Activated T-cell treated with anti-CD3 and anti-CD28 coated beads, Interleukin-2, amount 50 U/mL, for 24 hours (primary cell): Measurements from ENCODE around the gene ATP6V1A.

Source experiments
- DNase-seq: peaks from one replicate; pipeline ENCODE4 v3.0.0-alpha.2; 2020
- H3K27ac Mint-ChIP-seq: 2 replicates; pipeline ENCODE4 v1.8.0; 2020; ENCODE audit warnings: mild to moderate bottlenecking, mixed read lengths
- H3K27me3 Mint-ChIP-seq: 2 replicates; pipeline ENCODE4 v1.8.0; 2020; ENCODE audit warnings: mixed read lengths
- H3K36me3 Mint-ChIP-seq: 2 replicates; pipeline ENCODE4 v1.8.0; 2020; ENCODE audit warnings: low read depth, mixed read lengths
- H3K4me1 Mint-ChIP-seq: 2 replicates; pipeline ENCODE4 v1.8.0; 2020; ENCODE audit warnings: low read depth, mixed read lengths
- H3K4me3 Mint-ChIP-seq: 2 replicates; pipeline ENCODE4 v1.8.0; 2020; ENCODE audit warnings: mild to moderate bottlenecking, moderate library complexity, mixed read lengths
- H3K9me3 Mint-ChIP-seq: 2 replicates; pipeline ENCODE4 v1.8.0; 2020; ENCODE audit warnings: mixed read lengths

Gene ATP6V1A

GRCh38 chr3:113771993-113772392 lies 25.2 kb downstream of the ATP6V1A start:
- H3K9me3 Mint-ChIP-seq = no peaks in the 10 kb centered on the region
- peaks cover 13% of the 10 kb centered on the region for H3K4me1 Mint-ChIP-seq
- H3K36me3 Mint-ChIP-seq = peaks cover 2% of the 10 kb centered on the region
- DNase-seq = no peak
- H3K27me3 Mint-ChIP-seq = no peaks in the 10 kb centered on the region
- H3K4me3 Mint-ChIP-seq = no peak overlapping the region
- no peak overlapping the region for H3K27ac Mint-ChIP-seq

GRCh38 chr3:113773381-113773780 lies 26.5 kb downstream of the ATP6V1A start:
- no peak for DNase-seq
- H3K4me3 Mint-ChIP-seq = no peak overlapping the region
- no peak overlapping the region for H3K27ac Mint-ChIP-seq
- H3K36me3 Mint-ChIP-seq = no peaks in the 10 kb centered on the region
- H3K4me1 Mint-ChIP-seq = peaks cover 13% of the 10 kb centered on the region
- H3K27me3 Mint-ChIP-seq = no peaks in the 10 kb centered on the region
- no peaks in the 10 kb centered on the region for H3K9me3 Mint-ChIP-seq

GRCh38 chr3:113775516-113775915 lies 28.7 kb downstream of the ATP6V1A start:
- H3K36me3 Mint-ChIP-seq = peaks cover 12% of the 10 kb centered on the region

GRCh38 chr3:113776564-113776963 lies 29.7 kb downstream of the ATP6V1A start:
- Mint-ChIP-seq H3K4me1 (peaks cover 7% of the 10 kb centered on the region), H3K27ac (no peak overlapping the region), H3K36me3 (peaks cover 16% of the 10 kb centered on the region), H3K27me3 (no peaks in the 10 kb centered on the region), H3K4me3 (no peak overlapping the region), H3K9me3 (no peaks in the 10 kb centered on the region)
- no peak for DNase-seq

More at GRCh38 chr3:113775516-113775915, 28.7 kb downstream of the ATP6V1A start:
- Mint-ChIP-seq H3K4me3 (no peak overlapping the region), H3K9me3 (no peaks in the 10 kb centered on the region), H3K27ac (no peak overlapping the region), H3K27me3 (no peaks in the 10 kb centered on the region), H3K4me1 (peaks cover 7% of the 10 kb centered on the region)
- DNase-seq = no peak

DNA sequence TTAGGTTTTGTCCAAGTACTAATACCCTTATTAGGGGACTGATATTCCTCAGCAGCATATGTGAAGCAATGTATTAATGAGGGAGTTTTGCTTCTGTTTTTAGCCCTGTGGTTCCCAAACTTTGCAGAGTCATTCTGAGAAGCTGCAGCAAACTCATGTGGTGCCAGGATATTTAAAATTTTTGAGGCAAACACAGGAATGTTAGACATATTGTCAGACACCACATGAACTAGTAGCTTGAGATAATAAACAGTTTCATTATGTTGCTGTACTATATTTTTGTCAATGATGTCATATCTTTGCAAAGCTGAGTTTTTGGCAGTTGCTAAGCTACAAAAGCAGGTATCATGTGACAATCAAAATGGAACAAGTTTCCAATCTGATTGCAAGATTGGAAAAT lies 36.6 kb downstream of the ATP6V1A start:
- peaks cover 47% of the 10 kb centered on the region for H3K36me3 Mint-ChIP-seq

DNA sequence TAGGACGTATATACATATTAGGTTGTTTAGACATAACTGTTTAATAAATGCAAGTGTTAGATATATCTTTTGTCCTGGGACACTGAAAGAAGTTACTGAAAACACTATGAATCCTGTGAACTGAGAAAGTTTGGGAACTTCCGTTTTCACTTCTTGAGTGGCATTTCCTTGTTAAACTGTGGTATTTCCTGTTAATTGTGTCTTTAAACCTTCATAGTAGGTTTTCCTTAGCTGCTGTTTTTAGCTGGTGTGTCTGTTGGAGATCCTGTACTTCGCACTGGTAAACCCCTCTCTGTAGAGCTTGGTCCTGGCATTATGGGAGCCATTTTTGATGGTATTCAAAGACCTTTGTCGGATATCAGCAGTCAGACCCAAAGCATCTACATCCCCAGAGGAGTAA lies 37.1 kb downstream of the ATP6V1A start:
- no peaks in the 10 kb centered on the region for H3K9me3 Mint-ChIP-seq

More for the DNA sequence above, 36.6 kb downstream of the ATP6V1A start:
- Mint-ChIP-seq H3K27ac (no peak overlapping the region), H3K4me1 (peaks cover 4% of the 10 kb centered on the region), H3K9me3 (no peaks in the 10 kb centered on the region), H3K4me3 (no peak overlapping the region), H3K27me3 (no peaks in the 10 kb centered on the region)
- DNase-seq = no peak

GRCh38 chr3:113791381-113791780 lies 44.5 kb downstream of the ATP6V1A start:
- H3K4me3 Mint-ChIP-seq = no peak overlapping the region
- no peaks in the 10 kb centered on the region for H3K27me3 Mint-ChIP-seq
- DNase-seq = no peak
- H3K36me3 Mint-ChIP-seq = peaks cover 66% of the 10 kb centered on the region
- no peaks in the 10 kb centered on the region for H3K9me3 Mint-ChIP-seq
- no peaks in the 10 kb centered on the region for H3K4me1 Mint-ChIP-seq
- no peak overlapping the region for H3K27ac Mint-ChIP-seq

More for the DNA sequence above, 37.1 kb downstream of the ATP6V1A start:
- peak overlapping the region; percentile 58 for H3K27ac Mint-ChIP-seq
- no peak for DNase-seq
- peaks cover 4% of the 10 kb centered on the region for H3K4me1 Mint-ChIP-seq
- H3K36me3 Mint-ChIP-seq = peaks cover 50% of the 10 kb centered on the region
- H3K27me3 Mint-ChIP-seq = no peaks in the 10 kb centered on the region
- H3K4me3 Mint-ChIP-seq = no peak overlapping the region

DNA sequence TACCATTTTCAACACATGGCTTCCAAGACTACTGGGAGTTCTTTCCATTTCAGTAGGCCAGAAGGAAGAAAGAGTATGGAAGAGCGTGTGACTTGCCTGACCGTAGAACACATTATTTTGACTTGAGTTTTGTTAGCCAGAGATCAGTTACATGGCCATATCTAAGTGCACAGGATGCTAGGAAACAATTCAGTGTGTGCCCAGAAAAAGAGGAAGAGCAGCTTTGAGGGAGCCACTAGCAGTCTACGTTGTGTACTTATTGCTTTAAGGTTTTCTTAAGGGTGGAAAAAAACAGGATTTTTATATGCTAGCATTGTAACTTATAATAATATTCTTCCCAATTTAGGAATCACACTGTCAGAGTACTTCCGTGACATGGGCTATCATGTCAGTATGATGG lies 47.7 kb downstream of the ATP6V1A start:
- no peak for DNase-seq
- Mint-ChIP-seq H3K27me3 (no peaks in the 10 kb centered on the region), H3K9me3 (no peaks in the 10 kb centered on the region), H3K4me3 (no peak overlapping the region), H3K27ac (no peak overlapping the region), H3K36me3 (peaks cover 68% of the 10 kb centered on the region), H3K4me1 (no peaks in the 10 kb centered on the region)

DNA sequence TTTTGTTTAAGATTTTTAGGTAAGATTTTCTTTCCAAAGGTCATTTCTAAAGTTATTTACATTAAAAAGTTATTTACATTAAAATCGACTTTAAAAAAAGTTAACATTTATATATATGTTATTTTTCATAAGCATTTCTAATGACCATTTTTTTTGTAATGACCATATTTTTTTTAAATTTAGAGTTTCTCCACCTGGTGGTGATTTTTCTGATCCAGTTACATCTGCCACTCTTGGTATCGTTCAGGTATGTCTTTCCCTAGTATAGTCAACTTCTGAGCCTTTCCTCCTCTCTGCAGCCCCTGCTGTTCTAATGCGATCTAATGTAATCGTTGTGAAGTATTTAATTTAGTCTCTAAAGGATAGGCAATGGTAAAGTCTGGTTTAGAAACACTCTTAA lies 48.9 kb downstream of the ATP6V1A start:
- DNase-seq = no peak
- H3K4me1 Mint-ChIP-seq = no peaks in the 10 kb centered on the region
- peaks cover 68% of the 10 kb centered on the region for H3K36me3 Mint-ChIP-seq
- H3K27me3 Mint-ChIP-seq = no peaks in the 10 kb centered on the region
- H3K4me3 Mint-ChIP-seq = no peak overlapping the region
- no peak overlapping the region for H3K27ac Mint-ChIP-seq
- no peaks in the 10 kb centered on the region for H3K9me3 Mint-ChIP-seq

DNA sequence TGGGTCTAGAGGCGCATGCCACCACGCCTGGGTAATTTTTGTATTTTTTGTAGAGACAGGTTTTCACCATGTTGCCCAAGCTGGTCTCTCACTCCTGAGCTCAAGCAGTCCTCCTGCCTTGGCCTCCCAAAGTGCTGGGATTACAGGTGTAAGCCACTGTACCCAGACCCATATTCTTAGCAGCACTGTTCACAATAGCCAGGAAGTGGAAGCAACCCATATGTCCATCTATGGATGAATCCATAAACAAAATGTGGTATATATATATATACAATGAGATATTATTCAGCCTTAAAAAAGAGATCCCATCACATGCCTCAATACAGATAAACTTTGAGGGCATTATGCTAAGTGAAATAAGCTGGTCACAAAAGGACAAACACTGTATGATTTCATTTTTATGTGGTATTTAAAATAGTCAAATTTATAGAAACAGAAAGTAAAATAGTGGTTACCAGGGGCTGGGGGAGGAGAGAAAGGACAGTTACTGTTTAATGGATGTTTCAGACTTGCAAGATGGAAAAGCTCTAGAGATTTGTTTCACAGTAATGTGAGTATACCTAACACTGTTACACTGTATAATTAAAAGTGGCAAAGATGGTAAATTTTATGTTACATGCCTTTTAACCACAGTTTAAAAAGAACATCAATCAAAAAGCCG lies 56.1 kb downstream of the ATP6V1A start:
- Mint-ChIP-seq H3K27ac (peak overlapping the region; percentile 42), H3K9me3 (no peaks in the 10 kb centered on the region), H3K36me3 (peaks cover 75% of the 10 kb centered on the region), H3K27me3 (no peaks in the 10 kb centered on the region), H3K4me3 (no peak overlapping the region), H3K4me1 (peaks cover 3% of the 10 kb centered on the region)
- DNase-seq = no peak

DNA sequence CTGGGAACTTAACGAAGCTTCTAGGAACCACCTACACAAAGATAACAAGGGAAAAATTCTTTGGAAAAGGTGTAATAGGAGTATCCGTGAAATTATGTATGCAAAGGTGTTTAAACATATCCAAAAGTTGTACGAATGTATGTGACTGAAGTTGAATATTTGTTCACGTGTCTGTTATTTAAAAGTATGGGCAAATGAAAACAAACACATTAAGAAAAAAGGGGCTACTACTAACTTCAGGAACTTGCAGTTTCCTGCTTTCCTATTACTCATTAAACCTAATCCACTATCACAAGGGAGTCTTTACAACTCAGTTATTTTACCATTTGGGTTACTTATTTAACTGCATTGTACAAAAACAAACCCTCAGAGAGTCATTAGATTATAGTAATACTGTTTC lies 57.8 kb downstream of the ATP6V1A start:
- DNase-seq = no peak
- no peaks in the 10 kb centered on the region for H3K9me3 Mint-ChIP-seq
- H3K4me1 Mint-ChIP-seq = peaks cover 3% of the 10 kb centered on the region
- no peak overlapping the region for H3K27ac Mint-ChIP-seq
- no peak overlapping the region for H3K4me3 Mint-ChIP-seq
- H3K36me3 Mint-ChIP-seq = peaks cover 74% of the 10 kb centered on the region
- no peaks in the 10 kb centered on the region for H3K27me3 Mint-ChIP-seq

GRCh38 chr3:113805249-113805648 lies 58.4 kb downstream of the ATP6V1A start:
- no peaks in the 10 kb centered on the region for H3K27me3 Mint-ChIP-seq
- DNase-seq = no peak
- H3K4me1 Mint-ChIP-seq = peaks cover 3% of the 10 kb centered on the region
- H3K36me3 Mint-ChIP-seq = peaks cover 74% of the 10 kb centered on the region
- H3K9me3 Mint-ChIP-seq = no peaks in the 10 kb centered on the region
- no peak overlapping the region for H3K27ac Mint-ChIP-seq
- H3K4me3 Mint-ChIP-seq = no peak overlapping the region

DNA sequence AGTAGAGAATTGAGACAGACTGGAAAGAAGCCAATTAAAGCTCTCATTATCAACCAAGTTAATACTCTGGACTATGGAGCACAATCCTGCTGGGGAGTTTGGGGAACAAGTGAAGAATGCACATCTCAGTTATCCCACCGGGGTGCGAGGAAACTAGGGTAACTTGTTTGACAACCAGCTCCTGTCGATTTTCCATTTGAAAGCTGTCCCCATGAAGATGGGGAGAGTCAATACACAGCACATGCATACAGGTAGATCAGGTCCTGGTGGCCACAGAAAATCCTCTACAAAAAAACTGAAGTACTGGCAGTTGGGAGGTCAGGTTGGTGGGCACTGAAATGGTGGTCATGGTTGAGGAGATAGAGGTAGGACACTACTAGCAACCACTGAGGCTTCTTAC lies 66.0 kb downstream of the ATP6V1A start:
- Mint-ChIP-seq H3K27me3 (no peaks in the 10 kb centered on the region), H3K27ac (no peak overlapping the region), H3K4me3 (no peak overlapping the region), H3K9me3 (no peaks in the 10 kb centered on the region), H3K4me1 (no peaks in the 10 kb centered on the region), H3K36me3 (peaks cover 38% of the 10 kb centered on the region)
- DNase-seq = no peak

DNA sequence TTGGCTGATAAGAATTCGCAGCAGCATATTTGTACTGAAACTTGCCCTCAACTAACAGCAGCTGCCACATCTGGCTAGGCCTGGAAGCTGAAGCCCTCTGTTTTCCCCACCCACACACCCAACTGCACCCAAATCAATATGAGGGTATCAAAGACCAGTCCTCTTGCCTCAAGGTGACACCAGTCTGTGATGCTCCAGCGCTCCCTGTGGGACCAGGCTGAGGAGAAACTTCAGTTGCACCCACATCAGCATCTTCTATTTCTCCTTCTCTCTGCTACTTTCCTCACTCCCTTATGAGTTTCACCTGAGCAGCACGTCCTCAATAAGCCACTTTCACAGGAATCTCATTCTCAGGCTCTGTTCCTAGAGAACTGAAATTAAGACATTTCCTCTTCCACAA lies 73.0 kb downstream of the ATP6V1A start:
- H3K4me1 Mint-ChIP-seq = peaks cover 1% of the 10 kb centered on the region
- DNase-seq = no peak
- no peaks in the 10 kb centered on the region for H3K9me3 Mint-ChIP-seq
- no peak overlapping the region for H3K27ac Mint-ChIP-seq
- H3K36me3 Mint-ChIP-seq = no peaks in the 10 kb centered on the region
- H3K4me3 Mint-ChIP-seq = no peak overlapping the region
- H3K27me3 Mint-ChIP-seq = no peaks in the 10 kb centered on the region

DNA sequence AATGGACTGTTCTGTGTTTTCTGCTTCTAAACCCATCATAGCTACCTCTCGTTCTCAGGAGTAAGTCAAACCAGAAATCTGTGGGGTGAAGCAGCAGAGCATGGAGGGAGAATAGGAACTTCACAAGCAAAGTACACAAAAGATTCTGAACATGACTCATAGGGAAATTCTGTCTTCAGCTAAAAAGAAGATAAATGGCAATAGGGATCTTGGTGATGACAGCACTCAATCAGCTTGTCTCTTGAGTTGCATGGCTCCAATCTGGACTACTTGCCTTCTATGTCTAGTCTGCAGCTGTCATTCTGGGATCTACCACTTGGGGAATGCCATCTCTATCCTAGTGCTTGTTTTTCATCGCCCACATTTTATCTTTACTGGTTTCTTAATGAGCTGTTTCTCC lies 78.3 kb downstream of the ATP6V1A start:
- no peak overlapping the region for H3K27ac Mint-ChIP-seq
- H3K36me3 Mint-ChIP-seq = no peaks in the 10 kb centered on the region
- peaks cover 4% of the 10 kb centered on the region for H3K4me1 Mint-ChIP-seq
- no peaks in the 10 kb centered on the region for H3K9me3 Mint-ChIP-seq
- H3K27me3 Mint-ChIP-seq = no peaks in the 10 kb centered on the region
- H3K4me3 Mint-ChIP-seq = no peak overlapping the region
- no peak for DNase-seq

GRCh38 chr3:113828600-113828999 lies 81.8 kb downstream of the ATP6V1A start:
- Mint-ChIP-seq H3K36me3 (no peaks in the 10 kb centered on the region), H3K4me1 (peaks cover 15% of the 10 kb centered on the region), H3K27me3 (no peaks in the 10 kb centered on the region), H3K4me3 (no peak overlapping the region), H3K27ac (no peak overlapping the region), H3K9me3 (peaks cover 11% of the 10 kb centered on the region)
- no peak for DNase-seq
